Endothelial cell of umbilical vein (primary cell): Measurements from ENCODE around the gene LOXL4. TPM values are rescaled to one million over a fixed set of nuclear protein-coding genes. Genes with fewer than 3 reads are reported as not detected.

Source experiments
- BruUV-seq: library from RNA; stranded (reverse); fragments of 400-500 nt; replicated peaks from 2 replicates; lab custom pipeline; 2021; lab: Mats Ljungman, UMichigan
- CTCF ChIA-PET: fragments of 300-600, 350-600 bp; sonication (Branson Sonifier 250); formaldehyde crosslinking; loops from one replicate; lab custom pipeline; 2021; ENCODE audit warnings: antibody characterized with exemption, inconsistent platforms; lab: Charles Lee
- POLR2A ChIA-PET: fragments of 300-600, 350-600 bp; sonication (Branson Sonifier 250); formaldehyde crosslinking; loops from one replicate; lab custom pipeline; 2021; ENCODE audit warnings: antibody characterized with exemption, inconsistent platforms; lab: Charles Lee
- DNase-seq: peaks from one replicate; pipeline ENCODE4 v3.0.0-alpha.2; 2011; ENCODE audit warnings: low read depth, low spot score
- FAIRE-seq: peaks from 2 replicates; lab custom pipeline; 2011; peaks lifted over from hg19 to GRCh38; lab: Jason Lieb, UNC
- H2AFZ ChIP-seq: 2 replicates; pipeline ENCODE4 v1.6.0; 2012; ENCODE audit warnings: low read depth, low read length, control low read depth, inconsistent platforms
- H3K27ac ChIP-seq: 2 replicates; pipeline ENCODE4 v1.5.1; 2011; ENCODE audit warnings: low read depth, mild to moderate bottlenecking, control low read depth, low read length, moderate library complexity; ENCODE audit not compliant: insufficient read depth
- H3K27me3 ChIP-seq, 2 experiments: 2 replicates each; pipeline versions ENCODE4 v1.6.0 to v1.6.1; 2011; ENCODE audit warnings: low read length in 2 of 2, mixed read lengths in 1 of 2; ENCODE audit not compliant: control insufficient read depth in 2 of 2, insufficient read depth in 2 of 2
- H3K36me3 ChIP-seq, 2 experiments: 2 replicates in 1 of 2; 3 replicates in 1 of 2; pipeline ENCODE4 v1.5.1; 2011; ENCODE audit warnings: low read length in 2 of 2, mild to moderate bottlenecking in 1 of 2, moderate library complexity in 1 of 2; ENCODE audit not compliant: control insufficient read depth in 2 of 2, insufficient read depth in 2 of 2; ENCODE audit errors: extremely low read depth in 1 of 2
- H3K4me1 ChIP-seq: 3 replicates; pipeline ENCODE4 v1.5.1; 2011; ENCODE audit warnings: mild to moderate bottlenecking, low read length; ENCODE audit not compliant: control insufficient read depth, insufficient read depth; ENCODE audit errors: extremely low read depth
- H3K4me2 ChIP-seq: 2 replicates; pipeline ENCODE4 v1.6.1; 2011; ENCODE audit warnings: low read length, control low read depth, mixed read lengths; ENCODE audit not compliant: insufficient read depth
- H3K4me3 ChIP-seq, 3 experiments: fragments of 200-600 bp in 1 of 3; sonication (generic), shearing (Covaris generic) in 1 of 3; replicated peaks in 1 of 3; 2 replicates each; pipeline ENCODE4 v1.5.1; 2011 to 2016; ENCODE audit warnings: control low read depth in 3 of 3, low read length in 3 of 3, mild to moderate bottlenecking in 2 of 3, inconsistent platforms in 1 of 3, low read depth in 1 of 3, moderate library complexity in 1 of 3; ENCODE audit not compliant: insufficient read depth in 1 of 3
- H3K79me2 ChIP-seq: 2 replicates; pipeline ENCODE4 v1.6.0; 2012; ENCODE audit warnings: low read length, inconsistent platforms; ENCODE audit not compliant: control insufficient read depth, insufficient read depth
- H3K9ac ChIP-seq: replicated peaks from 2 replicates; pipeline ENCODE3; 2011; ENCODE audit warnings: low read length, control low read depth; ENCODE audit not compliant: insufficient read depth; ENCODE audit errors: extremely low read depth
- H3K9me1 ChIP-seq: replicated peaks from 3 replicates; pipeline ENCODE4 v1.6.0; 2011; ENCODE audit warnings: mild to moderate bottlenecking, low read length; ENCODE audit not compliant: control insufficient read depth, insufficient read depth; ENCODE audit errors: extremely low read depth
- H3K9me3 ChIP-seq: replicated peaks from 2 replicates; pipeline ENCODE4 v1.5.1; 2012; ENCODE audit warnings: low read length, inconsistent platforms; ENCODE audit not compliant: control insufficient read depth, insufficient read depth
- H4K20me1 ChIP-seq: replicated peaks from 2 replicates; pipeline ENCODE3; 2011; ENCODE audit warnings: mild to moderate bottlenecking, low read length; ENCODE audit not compliant: control insufficient read depth, insufficient read depth; ENCODE audit errors: extremely low read depth
- CTCF ChIP-seq, 2 donors: IDR thresholded peaks; 1 replicate in 1 of 2; 2 replicates in 1 of 2; pipeline ENCODE4 v1.5.1; 2011; ENCODE audit warnings: low read length in 2 of 2, mild to moderate bottlenecking in 2 of 2, moderate library complexity in 2 of 2, control low read depth in 1 of 2, inconsistent platforms in 1 of 2, low read depth in 1 of 2; ENCODE audit not compliant: insufficient read depth in 1 of 2; ENCODE audit errors: extremely low read depth in 1 of 2
- EZH2 ChIP-seq: IDR thresholded peaks from 2 replicates; pipeline ENCODE4 v1.6.1; 2012; ENCODE audit warnings: borderline replicate concordance, low read depth, mild to moderate bottlenecking, moderate library complexity, low read length, inconsistent platforms; ENCODE audit not compliant: severe bottlenecking
- FOS ChIP-seq: IDR thresholded peaks from 2 replicates; pipeline ENCODE4 v1.6.1; 2011; ENCODE audit warnings: mild to moderate bottlenecking, low read length, moderate library complexity, borderline replicate concordance; ENCODE audit not compliant: insufficient read depth
- GATA2 ChIP-seq: IDR thresholded peaks from 2 replicates; pipeline ENCODE4 v1.7.0; 2011; ENCODE audit warnings: low read depth, mild to moderate bottlenecking, moderate library complexity, mixed read lengths, low read length; ENCODE audit not compliant: insufficient read length, insufficient read depth
- JUN ChIP-seq: IDR thresholded peaks from 2 replicates; pipeline ENCODE4 v1.6.1; 2011; ENCODE audit warnings: borderline replicate concordance, low read depth; ENCODE audit not compliant: insufficient read length, insufficient read depth
- MAX ChIP-seq: IDR thresholded peaks from 2 replicates; pipeline ENCODE4 v1.6.1; 2011; ENCODE audit not compliant: insufficient read depth, insufficient read length
- MYC ChIP-seq: IDR thresholded peaks from one replicate; pipeline ENCODE4 v1.6.1; 2011; ENCODE audit warnings: mild to moderate bottlenecking, low read depth, low read length
- POLR2A ChIP-seq: IDR thresholded peaks from 2 replicates; pipeline ENCODE4 v1.6.1; 2012; ENCODE audit warnings: low read depth, mild to moderate bottlenecking, control low read depth, low read length
- POLR2AphosphoS5 ChIP-seq: IDR thresholded peaks from 2 replicates; pipeline ENCODE4 v1.6.1; 2012; ENCODE audit warnings: low read depth, mild to moderate bottlenecking, control low read depth, low read length, moderate library complexity; ENCODE audit not compliant: insufficient read depth
- dilution Hi-C: fragments of 300-500 bp; cut with MboI; formaldehyde crosslinking; loops from one replicate; pipeline ENCODE4 v1.15.0; 2019; ENCODE audit warnings: low sequenced_read_pairs; ENCODE audit not compliant: extremely low pct_ligation_motif_present
- intact Hi-C: fragments of 100-400 bp; cut with micrococcal nuclease; formaldehyde crosslinking; loops from one replicate; pipeline ENCODE4 v1.10.0; 2022
- polyA plus RNA-seq, 4 experiments: library from polyadenylated mRNA; depleted of rRNA in 3 of 4; stranded (reverse) in 3 of 4; unstranded in 1 of 4; fragments of >200 nt; gene quantifications; 2 replicates each; pipeline versions ENCODE4 v1.2.1 to v1.2.3, GENCODE V29; 2011 to 2012; ENCODE audit warnings: missing spikeins in 1 of 4
- total RNA-seq: library from RNA; stranded (reverse); gene quantifications from 2 replicates; pipeline ENCODE4 v1.2.3, GENCODE V29; 2021

LOXL4 gene
- total and polyA plus RNA-seq, 2 donors (not counting 3 experiments of a cell fraction or from before 2014, with no cell fraction given), result 1.4 to 1.9 TPM

- H3K36me3 ChIP-seq, result no peaks in the 10 kb centered on the region
- BruUV-seq, result no TSS peak
- dilution Hi-C loops, result no loop called here
- ChIA-PET POLR2A (no interaction called here), CTCF (interaction anchor here (0.9 to 1.8 kb wide), 4 partner anchors 20 to 183 kb away, joined by 3 to 5 read pairs (median 4); no protein-coding TSS in a partner anchor)
- no peaks in the 10 kb centered on the region for H3K27me3 ChIP-seq
- intact Hi-C loops, result no loop called here
- no peak for FAIRE-seq
- peaks cover 8% of the 10 kb centered on the region for H3K79me2 ChIP-seq
- no peak overlapping the region for H3K4me2 ChIP-seq
- no peak overlapping the region for H3K9ac ChIP-seq
- no peaks in the 10 kb centered on the region for H3K9me1 ChIP-seq
- peaks cover 14% of the 10 kb centered on the region for H3K4me1 ChIP-seq
- no peak overlapping the region for H2AFZ ChIP-seq
- TF ChIP-seq MAX, result no peak
- no peak for TF ChIP-seq POLR2AphosphoS5
- TF ChIP-seq FOS, result no peak
- no peak for TF ChIP-seq EZH2
- TF ChIP-seq POLR2A, result no peak
- TF ChIP-seq MYC, result no peak
- no peak for TF ChIP-seq GATA2
- no peak for TF ChIP-seq CTCF (IDR thresholded peaks at IDR 0.05; ENCODE audit: extremely low read depth in 1 of 2, insufficient read depth in 1 of 2, low read depth in 1 of 2, low read length in 2 of 2)
- no peak for TF ChIP-seq JUN
- DNase-seq, result no peak
- H3K27ac ChIP-seq, result no peak overlapping the region
- no peaks in the 10 kb centered on the region for H3K9me3 ChIP-seq
- no peaks in the 10 kb centered on the region for H4K20me1 ChIP-seq
- H3K4me3 ChIP-seq, result no peak overlapping the region
These were observed 43.5 kb downstream of the LOXL4 start for GRCh38 chr10:98224509-98224908.
